Hematopoietic multipotent progenitor cell treated with erythropoietin and hydrocortisone succinate and interleukin-3 and kit ligand, for 4 days (in vitro differentiated cells): ENCODE measurements around the gene NOL9.
"Not testable (repeated sequence)": the region's sequence is repeated elsewhere in the genome, so short reads cannot be mapped to it uniquely, and the experiment has no call there.

ENCODE experiments used
- DNase-seq: peaks from one replicate; pipeline ENCODE4 v3.0.0-alpha.2; 2015

NOL9 gene

DNA sequence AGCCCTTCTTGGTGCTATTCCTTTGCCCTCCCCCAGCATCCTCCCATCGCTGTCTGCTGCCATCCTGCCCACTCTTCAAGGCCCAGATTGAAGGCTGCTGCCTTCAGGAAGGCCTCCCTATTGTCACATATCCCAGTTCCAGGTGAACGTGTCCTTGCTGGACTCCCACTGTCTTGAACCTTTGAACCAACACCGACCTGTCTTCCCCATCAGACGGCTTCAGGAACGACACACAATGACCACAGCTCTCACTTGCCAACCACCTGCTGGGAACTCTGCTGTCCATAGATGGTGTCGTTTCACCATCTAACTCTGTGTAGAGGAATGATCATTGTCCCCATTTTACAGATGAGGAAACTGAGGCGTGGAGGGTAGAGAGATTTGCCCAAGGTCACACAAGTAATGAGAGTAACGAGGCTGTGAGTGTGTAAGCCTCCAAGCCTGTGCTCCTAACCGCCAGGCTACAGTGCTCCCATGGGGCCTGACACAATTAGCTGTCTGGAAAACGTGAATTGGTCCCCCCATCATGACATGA is 53.0 kb downstream of the NOL9 start:
- DNase-seq, result no peak

DNA sequence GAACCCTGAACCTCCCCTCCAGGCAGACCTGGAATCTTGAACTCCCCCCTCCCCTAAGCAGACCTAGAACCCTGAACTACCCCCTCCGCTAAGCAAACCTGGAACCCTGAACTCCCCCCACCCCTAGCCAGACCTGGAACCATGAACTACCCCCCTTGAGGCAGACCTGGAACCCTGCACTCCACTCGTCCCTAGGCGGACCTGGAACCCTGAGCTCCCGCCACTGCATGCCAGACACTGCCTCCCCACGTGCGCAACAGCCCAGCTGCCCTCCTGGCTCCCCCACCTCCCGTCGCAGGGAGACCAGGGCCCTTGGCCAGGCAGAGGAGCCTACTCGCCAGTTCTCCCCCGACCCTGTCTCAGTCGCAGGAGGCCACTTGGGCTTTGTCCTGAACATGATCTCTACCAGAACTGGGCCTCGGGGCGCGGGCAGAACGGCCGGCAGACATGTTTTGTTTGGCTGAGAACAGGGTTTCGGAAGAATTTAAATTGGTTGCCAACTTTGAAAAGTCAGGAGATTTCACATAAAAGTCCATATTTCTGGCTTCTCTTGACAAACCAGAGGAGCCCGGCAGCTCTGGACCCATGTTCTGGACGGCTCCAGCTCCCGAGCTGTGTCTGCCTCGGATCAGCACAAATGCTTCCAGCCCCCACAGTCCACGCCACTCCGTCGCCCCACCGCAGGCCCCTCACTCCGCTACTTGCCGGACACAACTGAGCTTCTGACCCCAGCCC is 53.6 kb downstream of the NOL9 start:
- DNase-seq, result no peak

DNA sequence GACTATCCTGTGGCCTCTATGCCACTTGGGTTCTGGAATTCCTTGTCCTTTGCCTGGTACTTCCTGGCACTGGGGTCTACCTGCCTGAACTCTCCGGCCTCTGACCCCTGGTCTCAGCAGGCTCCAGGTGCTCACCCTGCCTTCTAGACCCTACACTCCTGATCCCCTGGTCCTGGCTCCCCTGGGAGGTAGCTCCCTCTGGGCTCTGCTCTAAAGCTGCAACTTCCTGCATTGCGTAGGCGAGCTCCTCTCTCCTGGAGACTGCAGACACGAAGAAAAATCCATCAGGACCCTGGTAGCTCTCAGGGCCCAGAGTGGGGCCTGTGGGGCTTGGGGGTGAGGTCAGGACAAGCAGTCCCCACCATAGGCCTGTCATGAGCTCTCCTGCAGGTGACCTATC is 55.0 kb downstream of the NOL9 start:
- DNase-seq, result no peak

DNA sequence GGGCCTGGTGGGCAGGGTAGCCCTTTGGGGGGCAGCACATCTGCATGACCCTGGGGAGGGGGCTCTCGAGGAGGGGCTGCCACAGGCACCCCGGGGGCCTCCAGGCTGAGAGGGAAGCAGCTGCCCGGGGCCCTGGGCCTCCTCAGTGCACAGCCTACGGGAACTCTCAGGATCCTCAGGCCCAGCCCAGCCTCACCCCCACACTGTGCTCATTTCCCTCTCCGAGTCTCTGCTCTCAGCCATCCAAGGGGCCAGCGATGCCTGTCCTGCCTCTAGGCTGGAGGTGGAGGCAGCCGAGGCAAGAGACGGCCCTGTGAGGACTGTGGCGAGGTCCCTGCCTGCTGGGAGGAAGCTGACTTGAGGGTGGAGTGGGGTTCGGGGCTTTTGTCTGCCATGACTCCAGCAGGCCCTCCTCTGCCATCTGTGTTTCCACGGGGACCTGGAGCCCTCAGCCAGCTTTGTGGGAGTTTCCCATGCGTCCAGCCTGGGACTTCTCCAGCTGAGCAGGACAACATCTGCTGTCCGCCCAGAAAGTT is 55.7 kb downstream of the NOL9 start:
- no peak for DNase-seq

DNA sequence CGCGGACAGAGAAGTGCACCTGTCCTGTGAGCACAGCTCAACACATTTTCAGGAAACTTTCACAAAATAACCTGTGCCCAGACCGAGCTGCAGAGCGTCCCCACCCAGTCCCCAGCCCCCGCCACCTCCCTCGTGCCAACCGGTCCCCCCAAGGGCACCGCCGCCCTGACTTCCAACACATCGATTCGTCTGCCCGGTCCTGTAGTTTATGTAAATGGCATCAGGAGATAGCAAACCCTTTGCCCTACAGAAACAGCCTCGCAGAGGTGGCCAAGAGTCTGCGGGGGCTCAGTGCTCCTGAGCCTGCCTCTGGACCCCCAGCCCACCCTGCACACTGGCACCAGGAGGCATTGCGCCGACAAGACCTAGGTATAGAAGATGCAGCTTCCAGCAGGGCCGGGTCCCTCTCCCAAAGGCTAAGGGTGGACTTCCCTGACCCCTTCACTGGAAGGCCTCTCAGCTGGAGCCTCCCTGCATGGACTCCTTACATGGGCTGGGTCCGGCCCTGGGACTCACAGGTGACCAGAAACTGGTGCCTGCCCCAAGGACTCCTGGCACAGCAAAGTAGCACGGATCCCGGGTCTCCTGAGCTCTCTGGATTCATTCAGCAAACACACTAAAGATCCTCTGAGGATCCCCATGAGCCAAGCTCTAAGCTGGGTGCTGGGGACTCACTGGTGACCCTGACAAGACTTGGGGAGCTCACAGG is 56.3 kb downstream of the NOL9 start:
- DNase-seq, result no peak

DNA sequence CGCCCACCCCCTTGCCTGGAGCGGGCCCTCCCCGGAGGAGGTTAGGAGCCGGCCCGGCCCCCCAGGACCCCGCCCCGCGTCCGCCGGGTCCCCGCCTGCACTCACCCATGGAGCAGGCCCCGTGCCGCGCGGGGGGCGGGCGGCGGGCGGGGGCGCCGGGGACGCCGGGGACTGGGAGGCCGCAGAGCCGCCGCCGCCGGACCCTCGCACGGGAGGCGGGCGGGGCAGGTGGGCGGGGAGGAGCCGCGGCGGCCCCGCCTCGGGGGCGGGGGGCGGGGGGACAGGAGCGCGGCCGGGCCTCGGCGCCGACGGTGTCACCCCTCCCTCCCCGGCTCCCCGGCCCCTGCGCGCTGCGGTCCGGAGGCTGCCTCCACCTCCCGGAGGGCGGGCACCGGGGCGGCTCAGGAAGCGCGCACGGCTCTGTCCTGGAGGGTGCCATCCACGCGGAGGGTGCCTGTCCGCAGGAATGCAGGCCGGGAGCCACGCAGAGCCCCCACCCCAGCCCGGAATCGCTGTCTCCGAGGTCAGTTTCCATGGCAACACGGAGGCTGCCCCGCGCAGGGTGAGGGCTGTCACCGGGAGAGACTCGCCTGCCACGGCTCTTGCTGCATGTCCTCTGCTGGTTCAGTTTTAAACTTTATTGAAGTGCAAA is 57.0 kb downstream of the NOL9 start:
- DNase-seq, result peak; percentile 65

DNA sequence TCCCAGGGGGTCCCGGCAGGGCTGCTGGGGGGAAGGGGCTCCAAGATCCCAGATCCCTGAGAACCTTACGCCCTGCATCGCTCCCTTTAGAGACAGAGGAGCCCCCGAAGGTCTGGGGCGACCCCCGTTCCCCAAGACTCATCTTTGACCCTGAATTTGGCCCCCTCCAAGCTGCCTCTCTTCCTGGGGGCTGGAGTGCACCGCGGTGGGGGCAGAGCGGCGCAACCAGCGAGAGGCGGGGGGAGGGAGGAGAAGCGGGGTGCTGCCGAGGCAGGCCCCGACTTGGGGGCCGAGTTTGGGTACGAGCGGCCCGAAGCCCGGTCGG is 57.5 kb downstream of the NOL9 start:
- no peak for DNase-seq

DNA sequence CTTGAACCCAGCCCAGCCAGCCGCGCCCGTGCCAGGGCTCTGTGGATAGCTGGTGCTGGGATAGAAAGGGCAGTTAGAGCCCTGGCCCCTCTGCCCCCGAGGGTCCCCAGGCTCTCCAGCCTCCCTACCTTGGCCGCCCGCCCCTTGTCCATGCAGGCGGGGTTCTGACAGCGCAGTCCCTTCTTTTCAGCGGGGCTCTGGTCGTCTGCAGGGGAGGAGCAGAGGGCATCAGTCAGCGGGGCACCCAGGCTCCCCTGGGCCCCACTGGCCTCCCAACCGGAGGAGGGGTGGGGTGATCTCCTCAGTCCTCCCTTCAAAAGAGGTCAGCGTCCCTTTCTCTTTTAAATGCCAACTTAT is 58.0 kb downstream of the NOL9 start:
- DNase-seq, result no peak

DNA sequence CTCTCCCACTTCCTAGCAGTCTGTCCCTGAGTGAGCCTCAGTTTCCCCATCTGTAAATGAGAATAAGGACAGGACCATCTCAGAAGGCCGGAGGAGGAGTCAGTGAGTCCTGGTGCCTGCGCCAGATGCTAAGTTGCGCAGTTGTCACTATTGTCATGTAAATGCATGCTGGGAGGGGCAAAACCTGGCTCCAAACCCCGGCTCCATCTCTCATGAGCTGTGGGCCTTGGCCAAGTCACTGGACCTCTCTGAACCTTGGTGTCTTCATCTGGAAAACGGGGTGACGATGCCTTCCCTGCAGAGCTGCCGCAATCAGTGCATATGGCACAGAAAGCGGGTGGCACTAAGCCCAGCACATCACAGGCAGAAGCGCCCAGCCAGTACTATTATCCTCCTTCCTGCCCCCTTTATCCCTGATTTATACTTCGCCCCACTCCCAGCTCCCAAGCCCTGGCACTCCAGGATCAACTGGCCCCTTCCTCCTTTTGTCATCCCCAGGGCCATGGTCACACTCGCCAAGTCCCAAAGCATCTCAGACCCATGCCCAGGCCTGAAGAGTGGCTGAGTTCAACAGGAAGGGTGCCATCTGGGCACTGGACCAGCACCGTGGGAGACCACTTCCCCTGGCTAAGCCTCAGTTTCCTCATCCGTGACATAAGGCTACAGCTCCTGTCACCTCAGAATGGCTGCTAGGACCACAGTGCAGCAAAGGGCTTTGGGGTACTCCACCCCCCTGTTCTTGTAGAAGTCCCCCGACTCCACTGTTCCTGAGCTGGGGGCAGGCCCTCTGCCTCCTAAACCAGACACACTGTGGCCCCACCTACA is 58.6 kb downstream of the NOL9 start:
- no peak for DNase-seq

DNA sequence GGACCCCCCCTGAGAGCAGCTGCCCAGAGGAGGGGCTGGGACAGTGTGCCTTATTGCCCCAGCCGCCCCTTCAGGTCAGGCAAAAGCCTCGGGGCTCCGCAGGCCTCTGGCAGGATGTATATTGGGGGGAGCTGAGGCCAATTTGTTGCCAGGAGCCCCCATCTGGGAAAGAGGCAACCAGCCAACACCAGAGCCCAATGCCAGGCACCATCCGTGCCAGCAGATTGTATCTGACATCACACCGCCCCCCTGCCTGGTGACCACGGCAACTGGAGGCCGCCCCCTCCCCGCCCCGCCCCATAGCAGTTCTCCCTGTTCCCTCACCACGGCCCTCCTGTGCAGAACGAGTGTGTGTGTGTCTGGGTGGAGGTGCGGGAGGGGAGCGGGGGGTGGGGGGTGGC is 59.3 kb downstream of the NOL9 start:
- no peak for DNase-seq

DNA sequence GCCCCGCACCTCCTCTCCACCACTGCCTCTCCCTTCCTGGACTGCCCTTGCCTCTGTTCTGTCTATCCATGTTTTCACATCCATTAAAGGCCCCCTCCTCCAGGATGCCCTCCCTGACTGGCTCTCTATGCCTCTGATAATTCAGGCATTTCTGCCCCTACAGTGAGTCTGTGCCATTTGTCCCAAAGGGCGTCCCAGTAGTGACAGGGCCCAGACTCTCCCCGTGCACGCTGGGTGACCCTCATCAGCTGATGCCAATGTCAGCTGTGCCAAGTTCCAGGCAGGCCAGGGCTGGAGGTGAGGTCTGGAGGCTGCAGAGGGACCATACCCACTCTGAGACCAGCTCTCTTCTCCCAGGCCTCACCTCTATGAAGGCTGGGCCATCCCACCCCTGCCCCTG is 59.7 kb downstream of the NOL9 start:
- no peak for DNase-seq

DNA sequence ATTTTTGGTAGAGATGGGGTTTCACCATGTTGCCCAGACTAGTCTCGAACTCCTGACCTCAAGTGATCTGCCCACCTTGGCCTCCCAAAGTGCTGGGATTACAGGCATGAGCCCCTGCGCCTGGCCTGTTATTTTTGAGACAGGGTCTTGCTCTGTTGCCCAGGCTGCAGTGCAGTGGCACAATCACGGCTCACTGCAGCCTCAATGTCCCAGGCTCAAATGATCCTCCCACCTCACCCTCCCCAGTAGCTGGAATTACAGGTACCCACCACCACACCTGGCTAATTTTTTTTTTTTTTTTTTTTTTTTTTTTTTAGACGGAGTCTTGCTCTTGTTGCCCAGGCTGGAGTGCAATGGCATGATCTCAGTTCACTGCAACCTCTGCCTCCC is 60.5 kb downstream of the NOL9 start:
- DNase-seq, result not testable (repeated sequence)

DNA sequence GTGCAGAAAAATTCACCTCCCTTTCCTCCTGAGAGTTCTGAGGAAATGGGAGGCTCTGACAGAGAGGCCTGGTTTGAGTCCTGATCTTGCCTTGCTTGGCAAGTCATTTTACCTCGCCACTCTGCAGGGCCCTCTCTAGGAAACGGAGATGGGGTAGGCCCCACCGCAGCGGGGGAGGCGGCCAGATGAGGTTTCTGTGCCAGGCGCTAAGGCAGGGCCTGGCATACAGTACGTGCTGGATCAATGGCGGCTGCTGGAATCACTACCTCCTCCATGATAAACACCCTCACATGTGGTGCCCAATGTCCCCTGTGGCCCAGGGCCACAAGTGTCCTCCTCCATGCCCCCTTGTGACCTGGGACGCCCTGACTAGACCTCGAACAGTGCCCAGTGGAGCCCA is 62.3 kb downstream of the NOL9 start:
- DNase-seq, result no peak

DNA sequence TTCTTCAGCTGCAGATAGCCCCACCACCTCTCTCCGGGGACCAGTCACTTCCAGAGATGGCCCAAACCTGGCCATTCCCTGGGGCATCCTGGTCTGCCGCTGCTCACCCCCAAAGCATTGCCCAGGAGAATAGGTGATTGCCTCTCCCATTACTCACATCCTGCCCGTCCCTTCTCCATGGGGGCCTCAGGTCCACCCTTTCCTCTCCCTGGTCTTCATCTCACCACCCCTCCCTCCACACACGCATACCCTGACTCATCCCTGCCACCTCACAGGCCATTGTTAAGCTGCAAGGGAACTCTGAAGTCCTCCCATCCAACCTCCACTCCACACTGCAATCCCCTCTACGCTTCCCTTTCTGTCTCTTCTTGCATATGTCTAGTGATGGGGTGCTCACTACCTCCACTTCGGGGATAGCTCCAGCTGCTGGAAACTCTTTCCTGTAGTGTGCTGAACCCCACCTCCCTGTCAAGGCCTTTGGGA is 62.8 kb downstream of the NOL9 start, which contains the start of gene PLEKHG5:
PLEKHG5 (minus strand) TSS at position 188 of the 483 bp plus-strand sequence. CDS start 14,096 bp downstream, outside the sequence.
- no peak for DNase-seq

DNA sequence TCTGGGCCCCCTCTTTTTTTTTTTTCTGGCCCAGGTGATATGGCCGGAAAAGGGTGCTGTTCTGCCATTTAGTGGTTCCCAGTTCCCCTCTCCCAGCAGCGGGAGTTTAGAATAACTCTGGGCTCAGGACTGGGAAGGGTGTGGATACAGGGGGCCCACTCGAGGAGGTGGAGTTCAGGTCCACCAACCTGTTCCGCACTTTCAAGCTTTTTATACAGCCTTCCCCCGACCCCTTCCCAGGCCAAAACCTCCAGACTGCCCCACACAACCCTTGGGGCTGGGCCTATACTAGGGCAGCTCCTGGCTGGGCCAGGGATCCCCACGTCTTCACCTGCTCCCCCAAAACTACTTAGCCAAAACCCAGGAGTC is 63.2 kb downstream of the NOL9 start:
- DNase-seq, result no peak

DNA sequence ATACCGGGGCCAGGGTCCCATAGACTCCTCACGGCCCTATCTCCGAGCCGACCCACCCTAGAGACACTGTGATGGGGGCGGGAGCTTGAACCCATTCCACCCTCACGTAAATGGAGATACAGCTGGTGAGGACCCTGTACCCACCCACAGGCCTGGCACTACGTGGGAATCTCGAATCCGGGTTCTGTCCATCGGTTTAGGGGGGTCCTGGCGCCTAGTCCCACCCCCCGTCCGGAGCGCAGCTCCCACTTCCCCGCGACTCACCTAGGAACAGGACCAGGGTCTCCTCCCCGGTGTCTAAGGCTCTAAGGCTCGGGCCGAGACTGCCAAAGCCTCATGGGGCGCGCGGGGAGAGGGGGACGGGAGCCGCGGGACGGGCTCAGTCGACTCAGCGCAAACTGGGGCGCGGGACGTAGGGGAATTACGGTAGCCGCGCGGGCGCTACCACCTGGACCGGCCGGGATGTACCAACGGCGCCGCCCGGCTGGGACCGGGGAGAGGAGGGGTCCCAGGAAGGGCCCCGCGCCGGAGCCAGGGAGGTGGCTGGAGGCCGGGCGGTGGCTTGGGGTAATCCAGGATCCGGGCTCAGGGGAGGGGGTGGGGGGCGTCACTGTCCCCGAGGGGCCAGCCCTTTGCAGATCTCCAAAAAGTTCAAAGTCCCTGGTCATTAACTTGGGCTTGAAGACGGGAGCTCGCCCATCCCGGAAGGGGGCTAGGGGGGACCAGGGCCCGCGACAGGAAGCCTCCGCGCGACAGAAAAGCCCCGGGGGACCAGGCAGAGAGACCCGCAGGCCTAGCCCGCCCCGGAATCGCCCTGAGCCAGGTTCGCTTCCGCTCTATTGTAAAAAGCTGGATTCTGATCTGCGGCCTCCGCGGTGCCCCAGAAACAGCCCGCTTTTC is 63.9 kb downstream of the NOL9 start:
- peak; percentile 71 for DNase-seq

DNA sequence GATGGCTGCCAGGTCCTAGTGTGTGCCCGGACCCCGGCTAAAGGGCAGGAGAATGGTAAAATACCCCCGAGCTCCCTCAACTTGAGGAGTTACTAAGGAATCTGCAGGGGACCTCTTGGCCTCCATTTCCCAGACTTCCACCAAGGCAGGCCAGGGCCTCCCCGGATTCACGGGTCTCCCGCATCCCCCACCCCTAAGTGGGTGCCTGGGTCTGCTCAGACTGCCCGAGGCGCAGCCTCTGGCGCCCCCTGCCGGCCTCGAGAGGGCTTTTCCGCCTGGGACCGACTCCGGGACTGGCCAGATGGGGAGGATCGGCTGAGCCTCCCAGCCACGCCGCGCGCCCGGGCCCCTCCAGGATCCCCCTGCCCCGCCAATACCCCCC is 64.5 kb downstream of the NOL9 start:
- peak; percentile 84 for DNase-seq

DNA sequence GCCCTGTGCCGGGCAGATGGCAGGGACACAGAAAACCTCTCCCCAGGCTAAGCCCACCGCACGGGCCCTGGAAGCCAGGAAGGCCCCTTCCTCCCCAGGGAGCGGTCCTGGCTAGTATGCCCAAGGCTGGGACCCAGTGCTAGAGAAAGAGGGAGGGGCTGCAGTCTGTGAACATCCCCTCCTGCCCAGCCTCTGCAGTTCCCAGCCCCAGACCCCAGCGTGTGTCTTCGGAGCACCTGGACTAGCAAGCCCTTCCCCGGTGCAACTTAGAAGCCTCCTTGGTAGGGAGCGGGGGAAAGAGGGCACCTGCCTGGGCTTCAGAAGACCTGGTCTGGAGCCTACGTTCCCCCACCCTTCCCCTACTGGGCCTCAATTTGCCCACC is 64.9 kb downstream of the NOL9 start:
- DNase-seq, result no peak

DNA sequence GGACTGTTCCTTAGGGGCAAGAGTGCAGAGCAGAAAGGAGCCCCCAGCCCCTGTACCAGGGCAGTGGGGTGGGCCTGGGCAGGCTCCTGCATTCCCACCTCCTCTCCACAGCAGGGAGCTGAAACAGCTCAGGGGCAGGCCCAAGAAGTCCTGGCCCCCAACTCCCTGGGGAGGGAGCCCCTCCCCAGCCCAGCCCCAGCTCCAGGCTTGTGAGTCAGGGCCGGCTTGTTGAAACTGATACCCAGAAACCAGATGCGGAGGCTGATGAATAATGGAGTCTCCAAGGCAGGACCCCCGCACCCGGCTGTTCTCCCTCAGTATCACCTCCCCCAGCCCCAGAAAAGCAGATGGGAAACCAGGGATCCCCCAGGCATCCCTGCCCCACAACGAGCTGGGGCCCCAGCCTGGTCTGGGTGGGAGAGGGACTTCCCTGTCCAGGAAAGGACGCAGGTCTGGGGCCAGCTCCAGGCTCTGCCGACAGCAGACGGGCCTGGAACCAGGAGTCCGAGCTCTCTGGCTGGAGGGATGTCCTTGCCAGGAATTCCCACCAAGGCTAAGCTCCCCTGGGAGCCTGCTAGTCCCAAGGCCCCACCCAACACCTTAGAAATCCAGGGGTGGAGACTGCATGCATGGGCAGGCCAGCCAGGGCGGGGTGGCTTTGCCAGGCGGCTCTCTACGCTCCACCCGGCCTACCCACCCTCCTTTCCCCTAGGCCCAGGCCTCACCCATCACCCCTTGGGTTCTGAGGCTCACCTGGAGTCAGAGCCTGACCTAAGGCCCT is 65.5 kb downstream of the NOL9 start:
- DNase-seq, result no peak

DNA sequence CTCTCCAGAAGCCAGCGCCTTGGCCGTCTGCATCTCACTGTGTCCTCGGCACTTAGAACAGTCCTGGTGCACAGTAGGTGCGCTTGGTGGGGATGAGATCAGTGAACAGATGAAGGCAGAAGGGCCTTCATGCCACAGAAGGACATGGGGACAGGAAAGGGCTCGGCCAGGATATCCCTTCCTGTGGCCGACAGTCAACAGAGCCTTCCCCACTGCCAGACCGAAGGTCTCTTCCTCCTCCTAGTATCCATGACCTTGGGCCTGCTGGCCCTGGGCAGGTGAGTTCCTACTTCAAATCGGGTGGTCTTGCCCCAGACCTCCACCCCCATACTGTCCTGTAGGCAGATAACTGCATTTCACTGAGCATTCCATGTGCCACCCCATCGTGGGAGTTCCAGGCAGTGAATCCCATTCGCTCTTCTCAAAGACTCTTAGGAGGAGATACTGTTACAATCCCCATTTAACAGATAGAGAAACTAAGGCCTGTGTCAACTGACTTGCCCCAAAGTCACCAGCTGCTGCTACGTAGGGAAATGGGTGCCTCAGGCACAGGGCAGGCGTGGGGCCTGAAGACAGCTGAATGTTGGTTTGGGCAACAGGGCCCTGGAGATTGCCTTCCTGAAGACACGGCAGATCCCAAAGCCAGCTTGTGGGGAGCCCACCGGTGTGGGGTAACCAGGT is 66.4 kb downstream of the NOL9 start:
- DNase-seq, result no peak
